Aorta (tissue), 5 donors: Measurements from ENCODE around the gene LCNL1. TPM values are rescaled to one million over a fixed set of nuclear protein-coding genes. Genes with fewer than 3 reads are reported as not detected.
A peak's percentile ranks its signal among the peaks of the same experiment; 100 is the strongest.
"Not testable (repeated sequence)": the region's sequence is repeated elsewhere in the genome, so short reads cannot be mapped to it uniquely, and the experiment has no call there.

ENCODE experiments used
- ATAC-seq: fragments of 200-7000 bp; cut with Tn5 transposase; one replicate; pipeline ENCODE4 v1.9.1; 2022; ENCODE audit warnings: moderate library complexity; ENCODE audit not compliant: low FRiP score
- DNase-seq, 2 donors: peaks; one replicate each; pipeline ENCODE4 v3.0.0-alpha.2; 2020
- H3K27ac ChIP-seq, 2 donors: one replicate each; pipeline ENCODE4 v1.5.1; 2013; ENCODE audit warnings: low read length in 2 of 2, mild to moderate bottlenecking in 2 of 2, moderate library complexity in 2 of 2, control low read depth in 1 of 2, inconsistent platforms in 1 of 2, low read depth in 1 of 2
- H3K27me3 ChIP-seq, 2 donors: one replicate each; pipeline ENCODE4 v1.6.1; 2013; ENCODE audit warnings: control low read depth in 1 of 2, low read length in 1 of 2, mild to moderate bottlenecking in 1 of 2, moderate library complexity in 1 of 2; ENCODE audit not compliant: insufficient read depth in 2 of 2, control insufficient read depth in 1 of 2
- H3K36me3 ChIP-seq, 2 donors: one replicate each; pipeline ENCODE4 v1.6.1; 2013; ENCODE audit warnings: control low read depth in 1 of 2, low read length in 1 of 2, mild to moderate bottlenecking in 1 of 2; ENCODE audit not compliant: insufficient read depth in 2 of 2, control insufficient read depth in 1 of 2
- H3K4me1 ChIP-seq, 2 donors: one replicate each; pipeline ENCODE4 v1.6.1; 2013; ENCODE audit warnings: low read length in 2 of 2, control low read depth in 1 of 2, mild to moderate bottlenecking in 1 of 2, moderate library complexity in 1 of 2; ENCODE audit not compliant: insufficient read depth in 2 of 2, control insufficient read depth in 1 of 2
- H3K4me3 ChIP-seq, 2 donors: one replicate each; pipeline ENCODE4 v1.5.1; 2013; ENCODE audit warnings: low read length in 2 of 2, control low read depth in 1 of 2, mild to moderate bottlenecking in 1 of 2
- H3K9me3 ChIP-seq: one replicate; pipeline ENCODE4 v1.6.1; 2013; ENCODE audit warnings: mild to moderate bottlenecking, low read length; ENCODE audit not compliant: control insufficient read depth
- WGBS, 2 donors: extraction: QIAGEN DNeasy Blood & Tissue Kit; methylation state at CpG; one replicate each; pipeline ENCODE4 v1.1.7; 2013; 5-methylcytosine and 5-hydroxymethylcytosine counted together
- intact Hi-C, 2 donors: fragments of 100-400 bp; cut with DNase I; formaldehyde crosslinking; loops; one replicate each; pipeline versions ENCODE4 v1.14.2 to v1.15.0; 2022
- polyA plus RNA-seq, 2 donors: library from polyadenylated mRNA; stranded (reverse); fragments of 200-250 nt; gene quantifications; one replicate each; pipeline ENCODE4 v1.2.3, GENCODE V29; 2013
- total RNA-seq, 2 donors: library from RNA; stranded (reverse); fragmentation: NEBNext Ultra II Directional; extraction: Animal tissue kit (Norgen Biotek cat#: 25700); gene quantifications; one replicate each; pipeline ENCODE4 v1.2.1, GENCODE V29; 2021
- donor health status: healthy with polysubstance abuse.
- donor health status: Bipolar disorder and iron deficiency.
- donor health status: DM: no; HTN: no; CAD: no.
- donor health status: DM: no; HTN: no; CAD: no.
- donor health status: DM: yes; HTN: yes; CAD: no.

LCNL1 gene
- total and polyA plus RNA-seq, 4 donors, result 0.15 to 1.1 (median 0.36) TPM; not detected in 1

- no peaks in the 10 kb centered on the region for H3K27me3 ChIP-seq
- H3K4me3 ChIP-seq, result no peak overlapping the region
Observed at GRCh38 chr9:137030538-137031527, 48.0 kb downstream of the LCNL1 start.

DNA sequence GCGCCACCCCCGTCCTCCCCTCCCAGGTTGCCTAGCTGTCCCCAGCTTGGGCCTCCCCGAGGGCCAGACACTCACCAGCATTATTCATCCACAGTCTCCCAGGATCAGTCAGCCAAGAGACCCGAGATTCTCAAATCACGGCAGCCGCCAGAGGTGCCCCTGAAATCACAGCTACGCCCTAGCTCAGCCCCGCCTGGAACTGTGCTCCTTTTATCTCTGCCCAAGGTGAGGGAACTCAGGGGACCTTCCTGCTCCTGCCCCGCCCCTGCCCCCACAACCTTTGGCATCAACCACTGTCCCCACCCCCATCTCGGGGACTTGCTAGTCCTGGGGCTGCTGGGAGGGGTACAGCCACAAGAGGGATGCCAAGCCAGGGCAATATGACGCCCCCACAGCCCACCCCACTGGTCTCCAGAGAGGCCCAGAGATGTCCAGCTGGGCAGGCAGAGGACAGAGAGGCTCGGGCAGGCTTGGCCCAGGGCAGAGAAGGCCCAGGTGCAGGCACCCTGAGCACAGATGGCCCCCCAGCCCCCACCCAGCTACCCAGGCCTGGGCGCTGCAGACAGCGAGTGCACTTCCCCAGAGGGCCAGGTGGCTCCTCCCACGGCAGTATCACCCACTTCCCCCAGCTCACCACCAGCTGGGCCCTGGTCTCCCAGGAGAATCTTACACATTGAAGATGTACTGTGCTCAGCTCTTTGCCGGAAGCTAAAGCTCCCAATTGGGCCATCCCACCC lies 49.3 kb downstream of the LCNL1 start, which contains the start of gene FUT7:
TSS of gene FUT7 (minus strand) at position 185 of the 737 bp plus-strand sequence. CDS start at position 88, 97 bp downstream.
- intact Hi-C loops, result loop anchor here (5.0 kb wide), 2 partner anchors 80 to 85 kb away; partner anchors contain the start of genes C8G (in 1 of the 2) and LCN12 (in 1 of the 2)
- Histone ChIP-seq H3K27me3 (no peaks in the 10 kb centered on the region), H3K27ac (no peak within 1 kb of the TSS), H3K4me3 (no peak within 1 kb of the TSS), H3K4me1 (no peaks in the 10 kb centered on the region), H3K9me3 (no peaks in the 10 kb centered on the region), H3K36me3 (no peaks in the 10 kb centered on the region)
- DNase-seq (no peak), ATAC-seq (no peak)
- WGBS, 2 donors, result 76 to 78% methylated on average over 16 of the region's 16 CpGs

More at GRCh38 chr9:137030538-137031527, 48.0 kb downstream of the LCNL1 start:
- H3K36me3 ChIP-seq, result no peaks in the 10 kb centered on the region
- no peaks in the 10 kb centered on the region for H3K4me1 ChIP-seq
- DNase-seq, result no peak
- WGBS, 2 donors, result 92 to 94% methylated on average over 64 to 65 of the region's 65 CpGs
- intact Hi-C loops, result loop anchor here (5.0 kb wide), 2 partner anchors 79 to 84 kb away; partner anchors contain the start of genes C8G (in 1 of the 2) and LCN12 (in 1 of the 2)
- ATAC-seq, result no peak
- no peaks in the 10 kb centered on the region for H3K9me3 ChIP-seq
- H3K27ac ChIP-seq, result no peak overlapping the region

- H3K4me1 ChIP-seq, result no peaks in the 10 kb centered on the region
- H3K4me3 ChIP-seq, result no peak overlapping the region
- no peak for ATAC-seq
- 85 to 89% methylated on average over 10 of the region's 10 CpGs for WGBS, 2 donors
- no peaks in the 10 kb centered on the region for H3K36me3 ChIP-seq
- H3K27me3 ChIP-seq, result no peaks in the 10 kb centered on the region
- peak in 1 of 2 donors; percentile 89 for DNase-seq
- H3K9me3 ChIP-seq, result no peaks in the 10 kb centered on the region
- no peak overlapping the region for H3K27ac ChIP-seq
- intact Hi-C loops, result loop anchor here (5.0 kb wide), 2 partner anchors 81 to 86 kb away; partner anchors contain the start of genes C8G (in 1 of the 2) and LCN12 (in 1 of the 2)
Observed at GRCh38 chr9:137032858-137033257, 50.1 kb downstream of the LCNL1 start.

GRCh38 chr9:137033481-137033880 lies 50.7 kb downstream of the LCNL1 start:
- H3K4me1 ChIP-seq, DNase-seq, H3K9me3 ChIP-seq, H3K27me3 ChIP-seq, H3K36me3 ChIP-seq, H3K27ac ChIP-seq, ATAC-seq, H3K4me3 ChIP-seq: not testable (repeated sequence)
- intact Hi-C loops, result loop anchor here (5.0 kb wide), 2 partner anchors 81 to 86 kb away; partner anchors contain the start of genes C8G (in 1 of the 2) and LCN12 (in 1 of the 2)
- 94 to 96% methylated on average over 5 of the region's 5 CpGs for WGBS, 2 donors

GRCh38 chr9:137034039-137034708 lies 51.4 kb downstream of the LCNL1 start:
- ATAC-seq (no peak), DNase-seq (peak in 1 of 2 donors; percentile 74)
- H3K4me1 ChIP-seq, result no peaks in the 10 kb centered on the region
- H3K27me3 ChIP-seq, result no peaks in the 10 kb centered on the region
- intact Hi-C loops, result loop anchor here (2.0 to 5.0 kb wide), 3 partner anchors 82 to 247 kb away; partner anchors contain the start of genes C8G (in 1 of the 2) and LCN12 (in 1 of the 2)
- no peaks in the 10 kb centered on the region for H3K9me3 ChIP-seq
- H3K36me3 ChIP-seq, result no peaks in the 10 kb centered on the region
- H3K27ac ChIP-seq, result no peak overlapping the region
- H3K4me3 ChIP-seq, result no peak overlapping the region
- 55 to 65% methylated on average over 13 to 15 of the region's 15 CpGs for WGBS, 2 donors

GRCh38 chr9:137034709-137035506 lies 52.1 kb downstream of the LCNL1 start:
- H3K36me3 ChIP-seq, result no peaks in the 10 kb centered on the region
- intact Hi-C loops, result loop anchor here (1.0 to 5.0 kb wide), 4 partner anchors 83 to 248 kb away; partner anchors contain the start of genes C8G (in 1 of the 2) and LCN12 (in 1 of the 2)
- 17 to 21% methylated on average over 24 of the region's 24 CpGs for WGBS, 2 donors
- ATAC-seq (peak; percentile 83), DNase-seq (peak; percentile 89 to 94)
- H3K4me1 ChIP-seq, result no peaks in the 10 kb centered on the region
- H3K27me3 ChIP-seq, result no peaks in the 10 kb centered on the region
- H3K4me3 ChIP-seq, result no peak overlapping the region
- H3K27ac ChIP-seq, result no peak overlapping the region
- no peaks in the 10 kb centered on the region for H3K9me3 ChIP-seq
